AG04450 (cell line): ENCODE results near the gene UTF1. TPM values are rescaled to one million over a fixed set of nuclear protein-coding genes. Genes with fewer than 3 reads are reported as not detected.

Experiments
- CTCF ChIA-PET: fragments of 300-600, 350-600 bp; formaldehyde crosslinking; extraction: SDS; loops from one replicate; lab custom pipeline; 2022; ENCODE audit warnings: antibody characterized with exemption, inconsistent platforms; lab: Charles Lee
- POLR2A ChIA-PET: fragments of 350-600 bp; formaldehyde crosslinking; extraction: SDS; loops from one replicate; lab custom pipeline; 2021; ENCODE audit warnings: antibody characterized with exemption, inconsistent platforms; lab: Yijun Ruan, JAX
- DNase-seq: peaks from one replicate; pipeline ENCODE4 v3.0.0-alpha.2; 2011; ENCODE audit warnings: low read depth, low spot score
- H3K27ac ChIP-seq: one replicate; pipeline ENCODE4 v1.5.1; 2012; ENCODE audit warnings: low read depth, low read length, control low read depth
- H3K27me3 ChIP-seq: one replicate; pipeline ENCODE4 v1.6.0; 2012; ENCODE audit warnings: low read length; ENCODE audit not compliant: control insufficient read depth, insufficient read depth
- H3K4me3 ChIP-seq: 2 replicates; pipeline ENCODE4 v1.5.1; 2011; ENCODE audit warnings: mild to moderate bottlenecking, low read depth, low read length, control low read depth
- H3K9me3 ChIP-seq: 2 replicates; pipeline ENCODE4 v1.5.1; 2012; ENCODE audit warnings: low read length; ENCODE audit not compliant: control insufficient read depth, insufficient read depth
- polyA plus RNA-seq: library from polyadenylated mRNA; depleted of rRNA; stranded (reverse); fragments of >200 nt; gene quantifications from 2 replicates; pipeline ENCODE4 v1.2.3, GENCODE V29; 2011
- TF ChIP-seq, protein P1 (sequence below): IDR thresholded peaks from 2 replicates; pipeline ENCODE4 v1.5.1; 2011; ENCODE audit warnings: low read depth, low read length, control low read depth, inconsistent platforms

The UTF1 gene
- polyA plus RNA-seq, 1 experiment: not detected

DNA sequence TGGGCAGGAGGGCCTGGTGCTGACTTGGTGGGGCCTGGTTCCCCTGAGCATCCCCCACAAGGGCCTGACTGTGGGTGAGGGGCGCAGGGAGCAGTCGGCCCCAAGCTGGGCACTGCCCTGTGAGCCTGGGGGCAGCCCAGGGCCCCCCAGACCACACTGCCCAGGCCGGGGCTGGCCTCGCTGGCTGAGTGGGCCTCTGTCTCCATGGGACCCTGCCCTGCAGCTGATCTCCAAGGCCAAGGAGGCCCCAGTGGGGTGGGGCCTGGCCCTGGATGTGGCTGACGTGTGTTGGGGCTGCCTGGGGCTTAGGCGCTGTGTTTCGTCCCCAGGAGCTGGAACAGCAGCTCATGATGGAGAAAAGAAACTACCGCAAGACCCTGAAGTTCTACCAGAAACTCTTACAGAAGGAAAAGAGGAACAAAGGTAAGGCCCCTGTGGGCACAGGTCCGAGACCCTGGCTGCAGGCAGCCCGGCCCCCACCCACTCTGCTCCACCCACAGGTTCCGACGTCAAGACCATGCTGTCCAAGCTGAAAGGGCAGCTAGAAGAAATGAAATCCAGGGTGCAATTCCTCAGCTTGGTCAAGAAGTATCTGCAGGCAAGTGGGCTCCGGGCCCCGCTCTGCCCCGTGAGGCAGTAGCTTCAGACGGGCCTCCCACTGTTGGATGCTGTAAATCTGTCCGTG lies 23.5 kb upstream of the UTF1 start:
- CTCF ChIA-PET: no interaction called here
- no peak for DNase-seq
- no peak overlapping the region for H3K4me3 ChIP-seq
- no peak overlapping the region for H3K27ac ChIP-seq
- TF ChIP-seq, protein P1, sequence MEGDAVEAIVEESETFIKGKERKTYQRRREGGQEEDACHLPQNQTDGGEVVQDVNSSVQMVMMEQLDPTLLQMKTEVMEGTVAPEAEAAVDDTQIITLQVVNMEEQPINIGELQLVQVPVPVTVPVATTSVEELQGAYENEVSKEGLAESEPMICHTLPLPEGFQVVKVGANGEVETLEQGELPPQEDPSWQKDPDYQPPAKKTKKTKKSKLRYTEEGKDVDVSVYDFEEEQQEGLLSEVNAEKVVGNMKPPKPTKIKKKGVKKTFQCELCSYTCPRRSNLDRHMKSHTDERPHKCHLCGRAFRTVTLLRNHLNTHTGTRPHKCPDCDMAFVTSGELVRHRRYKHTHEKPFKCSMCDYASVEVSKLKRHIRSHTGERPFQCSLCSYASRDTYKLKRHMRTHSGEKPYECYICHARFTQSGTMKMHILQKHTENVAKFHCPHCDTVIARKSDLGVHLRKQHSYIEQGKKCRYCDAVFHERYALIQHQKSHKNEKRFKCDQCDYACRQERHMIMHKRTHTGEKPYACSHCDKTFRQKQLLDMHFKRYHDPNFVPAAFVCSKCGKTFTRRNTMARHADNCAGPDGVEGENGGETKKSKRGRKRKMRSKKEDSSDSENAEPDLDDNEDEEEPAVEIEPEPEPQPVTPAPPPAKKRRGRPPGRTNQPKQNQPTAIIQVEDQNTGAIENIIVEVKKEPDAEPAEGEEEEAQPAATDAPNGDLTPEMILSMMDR: no peak
- POLR2A ChIA-PET: no interaction called here
- no peaks in the 10 kb centered on the region for H3K27me3 ChIP-seq
- peaks cover 93% of the 10 kb centered on the region for H3K9me3 ChIP-seq

DNA sequence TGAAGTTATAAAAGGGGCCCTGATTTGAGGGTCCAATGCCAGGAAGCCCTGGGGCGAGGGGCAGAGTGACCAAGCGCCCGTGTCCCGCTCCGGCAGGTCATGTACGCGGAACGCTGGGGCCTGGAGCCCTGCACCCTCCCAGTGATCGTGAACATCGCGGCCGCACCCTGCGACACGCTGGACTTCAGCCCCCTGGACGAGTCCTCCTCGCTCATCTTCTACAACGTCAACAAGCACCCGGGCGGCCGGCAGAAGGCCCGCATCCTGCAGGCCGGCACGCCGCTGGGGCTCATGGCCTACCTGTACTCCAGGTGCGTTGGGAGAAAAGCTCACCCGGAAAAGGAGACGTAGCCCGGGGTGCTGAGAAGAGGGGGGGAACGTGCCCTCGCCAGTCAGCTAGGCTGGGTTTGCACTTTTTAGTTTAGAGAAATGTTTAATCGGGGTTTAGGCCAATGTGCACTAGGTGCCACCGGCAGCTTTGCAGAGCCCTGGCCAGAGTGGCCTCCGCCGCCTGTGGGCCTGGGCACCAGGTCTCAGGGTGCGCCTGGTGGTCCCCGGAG lies 22.9 kb upstream of the UTF1 start:
- Histone ChIP-seq H3K27ac (no peak overlapping the region), H3K27me3 (no peaks in the 10 kb centered on the region), H3K4me3 (no peak overlapping the region), H3K9me3 (peaks cover 93% of the 10 kb centered on the region)
- CTCF ChIA-PET: no interaction called here
- POLR2A ChIA-PET: no interaction called here
- no peak for DNase-seq
- TF ChIP-seq, protein P1: no peak

DNA sequence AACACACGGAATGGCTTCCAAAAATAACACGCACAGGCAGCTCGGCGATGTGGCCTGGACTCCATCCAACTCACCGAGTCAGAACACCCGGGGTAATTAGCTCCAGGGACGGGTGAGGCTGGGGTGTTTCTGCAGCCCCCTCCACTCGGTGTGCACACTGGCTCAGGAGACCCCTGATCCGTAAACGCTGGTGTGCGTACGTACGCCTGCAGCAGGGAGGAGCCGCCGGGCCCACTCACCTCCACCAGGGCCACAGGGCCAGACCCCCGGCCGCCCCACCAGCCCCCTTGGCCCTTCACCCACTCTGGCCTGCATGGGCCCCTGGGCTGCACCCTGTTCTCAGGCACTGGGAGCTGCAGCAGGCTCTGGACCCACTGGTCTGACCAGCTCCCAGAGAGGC lies 22.4 kb upstream of the UTF1 start:
- DNase-seq: no peak
- CTCF ChIA-PET: no interaction called here
- Histone ChIP-seq H3K9me3 (peaks cover 93% of the 10 kb centered on the region), H3K27ac (no peak overlapping the region), H3K27me3 (no peaks in the 10 kb centered on the region), H3K4me3 (no peak overlapping the region)
- POLR2A ChIA-PET: no interaction called here
- TF ChIP-seq, protein P1: no peak

DNA sequence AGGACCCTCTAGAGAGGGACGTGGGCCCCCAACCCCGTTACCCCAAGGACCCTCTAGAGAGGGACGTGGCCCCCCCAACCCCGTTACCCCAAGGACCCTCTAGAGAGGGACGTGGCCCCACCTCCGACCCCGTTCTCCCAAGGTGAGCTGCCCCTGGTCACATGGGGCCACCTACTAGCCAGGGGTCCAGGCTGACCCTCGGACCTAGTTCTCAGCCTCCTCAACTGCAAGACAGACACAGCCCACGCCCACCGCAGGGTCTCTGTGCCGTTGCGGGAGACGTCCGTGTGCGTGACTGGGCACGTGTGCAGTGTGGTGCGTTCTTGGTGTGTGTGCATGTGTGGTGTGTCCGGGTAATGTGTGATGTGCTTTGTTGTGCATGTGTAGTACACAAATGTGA lies 21.6 kb upstream of the UTF1 start:
- Histone ChIP-seq H3K27me3 (no peaks in the 10 kb centered on the region), H3K27ac (no peak overlapping the region), H3K4me3 (no peak overlapping the region), H3K9me3 (peaks cover 93% of the 10 kb centered on the region)
- ChIA-PET POLR2A (no interaction called here), CTCF (no interaction called here)
- TF ChIP-seq, protein P1: no peak
- DNase-seq: no peak

DNA sequence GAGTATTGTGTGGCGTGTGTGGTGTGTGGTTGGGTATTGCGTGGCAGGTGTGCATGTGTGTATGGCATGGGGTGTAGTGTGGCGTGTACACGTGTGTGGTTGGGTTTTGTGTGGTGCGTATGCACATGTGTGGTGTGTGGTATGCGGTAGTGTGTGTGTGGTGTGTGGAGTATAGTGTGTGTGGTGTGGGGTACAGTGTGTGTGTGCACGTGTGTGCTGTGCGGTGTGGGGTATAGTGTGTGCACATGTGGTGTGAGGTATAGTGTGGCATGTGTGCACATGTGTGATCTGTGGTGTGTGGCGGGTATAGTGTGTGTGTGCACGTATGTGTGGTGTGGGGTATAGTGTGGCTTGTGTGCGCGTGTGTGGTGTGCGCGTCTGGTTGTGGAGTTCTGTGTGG lies 20.9 kb upstream of the UTF1 start:
- no peak overlapping the region for H3K27ac ChIP-seq
- no peaks in the 10 kb centered on the region for H3K27me3 ChIP-seq
- DNase-seq: no peak
- POLR2A ChIA-PET: no interaction called here
- CTCF ChIA-PET: no interaction called here
- no peak overlapping the region for H3K4me3 ChIP-seq
- TF ChIP-seq, protein P1: no peak
- peaks cover 93% of the 10 kb centered on the region for H3K9me3 ChIP-seq
